Renal cortex interstitium (tissue), 3 donors: ENCODE measurements around the gene CAMKV. TPM values are rescaled to one million over a fixed set of nuclear protein-coding genes. Genes with fewer than 3 reads are reported as not detected.

Experiments used
- polyA plus RNA-seq, 3 donors: library from polyadenylated mRNA; unstranded; fragments of 120-200 nt; gene quantifications; one replicate each; pipeline ENCODE4 v1.2.1, GENCODE V29; 2013; ENCODE audit not compliant: insufficient read length in 3 of 3

The CAMKV gene
- polyA plus RNA-seq, 3 donors = 0.16 to 0.18 (median 0.17) TPM

Other genes starting within 250 kb of the CAMKV start
- 100 to 1,000 TPM; 145 to 153 (median 152) TPM for gene APEH, start 195.6 kb downstream of the CAMKV start, polyA plus RNA-seq
- gene MST1, start 180.4 kb downstream of the CAMKV start, polyA plus RNA-seq = 100 to 1,000 TPM in 2 of 3 donors, 10 to 100 TPM in 1; 99.1 to 242 (median 199) TPM
- gene RNF123, start 180.3 kb downstream of the CAMKV start, polyA plus RNA-seq = 10 to 100 TPM; 33.9 to 42.2 (median 38.8) TPM
- 1 to 10 TPM; 1.4 to 2.2 (median 1.8) TPM for gene AMIGO3, start 150.2 kb downstream of the CAMKV start, polyA plus RNA-seq
- 10 to 100 TPM; 13.2 to 17.6 (median 17.3) TPM for gene GMPPB, start 146.0 kb downstream of the CAMKV start, polyA plus RNA-seq
- 10 to 100 TPM; 50.6 to 55.8 (median 51.2) TPM for gene IP6K1, start 83.4 kb downstream of the CAMKV start, polyA plus RNA-seq
- gene CDHR4, start 70.0 kb downstream of the CAMKV start, polyA plus RNA-seq = under 1 TPM in 1 of 3 donors, not detected in 2; 0.15 TPM
- gene INKA1, start 66.6 kb downstream of the CAMKV start, polyA plus RNA-seq = 10 to 100 TPM in 1 of 3 donors, 1 to 10 TPM in 2; 9.6 to 16.9 (median 10.0) TPM
- 10 to 100 TPM; 31.8 to 50.9 (median 36.5) TPM for gene UBA7, start 56.0 kb downstream of the CAMKV start, polyA plus RNA-seq
- 10 to 100 TPM in 1 of 3 donors, 1 to 10 TPM in 2; 9.4 to 12.8 (median 9.8) TPM for gene TRAIP, start 13.3 kb downstream of the CAMKV start, polyA plus RNA-seq
- 1 to 10 TPM; 1.3 to 1.7 (median 1.5) TPM for gene MST1R, start 34.0 kb upstream of the CAMKV start, polyA plus RNA-seq
- gene MON1A, start 59.9 kb upstream of the CAMKV start, polyA plus RNA-seq = 10 to 100 TPM in 1 of 3 donors, 1 to 10 TPM in 2; 7.0 to 10.5 (median 7.3) TPM
- gene RBM6, start 70.2 kb upstream of the CAMKV start, polyA plus RNA-seq = 100 to 1,000 TPM; 119 to 192 (median 135) TPM
- gene RBM5, start 219.0 kb upstream of the CAMKV start, polyA plus RNA-seq = 100 to 1,000 TPM; 260 to 395 (median 268) TPM